ENCODE results near the gene AHNAK. TPM values are rescaled to one million over a fixed set of nuclear protein-coding genes. Genes with fewer than 3 reads are reported as not detected.

Gene AHNAK
- total RNA-seq, 1 experiment from 2014 or later, result 184 TPM

DNA sequence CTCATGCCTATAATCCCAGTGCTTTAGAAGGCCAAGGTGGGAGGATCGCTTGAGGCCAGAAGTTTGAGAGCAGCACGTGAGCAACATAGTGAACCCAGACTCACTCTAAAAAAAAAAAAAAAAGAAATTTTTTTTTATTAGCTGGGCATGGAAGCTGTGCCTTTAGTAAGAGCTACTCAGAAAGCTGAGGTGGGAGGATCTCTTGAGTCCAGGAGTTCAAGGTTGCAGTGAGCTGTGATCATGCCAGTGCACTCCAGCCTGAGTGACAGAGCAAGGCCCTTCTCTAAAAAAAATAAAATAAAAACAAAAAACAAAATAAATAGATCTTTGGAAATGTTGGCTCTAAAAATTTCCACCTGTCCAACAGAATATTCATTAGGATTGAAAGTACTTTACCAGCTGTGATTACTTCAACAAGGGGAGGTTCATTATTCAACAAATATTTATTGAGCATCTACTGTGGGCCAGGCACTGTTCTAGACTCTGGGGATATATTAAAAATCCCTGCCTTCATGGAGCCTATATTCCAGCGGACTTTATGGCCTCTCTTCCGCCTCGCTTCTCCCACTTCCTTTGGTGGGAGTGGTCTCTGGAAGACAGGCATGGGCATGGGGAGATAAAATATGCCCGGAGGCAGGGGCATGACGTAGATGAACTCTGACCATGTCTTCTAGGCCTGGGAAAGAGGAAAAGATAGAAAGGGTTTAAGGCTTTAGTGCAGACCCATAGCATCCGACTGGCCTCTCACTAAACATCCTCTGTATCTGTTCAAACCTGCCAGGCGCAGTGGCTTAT is 47.9 kb downstream of the AHNAK start:
- no peak for DNase-seq (ENCODE audit: low read depth)

DNA sequence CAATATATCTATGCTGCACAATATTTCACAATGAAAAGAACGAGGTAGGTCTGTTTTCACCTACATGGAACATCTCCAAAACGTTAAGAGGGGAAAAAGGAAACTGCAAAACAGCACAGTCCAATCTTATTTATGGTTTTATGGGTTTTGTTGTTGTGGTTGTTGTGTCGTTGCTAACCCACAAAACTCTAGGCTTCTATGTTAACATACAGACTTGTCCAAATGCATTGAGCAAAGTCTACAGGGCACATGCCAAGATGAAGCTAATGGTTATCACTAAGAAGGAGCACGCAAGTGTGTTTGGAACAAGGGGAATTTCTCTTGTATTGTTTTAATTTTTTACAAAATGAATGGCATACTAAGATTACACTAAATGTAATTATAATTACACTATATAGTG is 48.6 kb downstream of the AHNAK start:
- DNase-seq (ENCODE audit: low read depth), result no peak

DNA sequence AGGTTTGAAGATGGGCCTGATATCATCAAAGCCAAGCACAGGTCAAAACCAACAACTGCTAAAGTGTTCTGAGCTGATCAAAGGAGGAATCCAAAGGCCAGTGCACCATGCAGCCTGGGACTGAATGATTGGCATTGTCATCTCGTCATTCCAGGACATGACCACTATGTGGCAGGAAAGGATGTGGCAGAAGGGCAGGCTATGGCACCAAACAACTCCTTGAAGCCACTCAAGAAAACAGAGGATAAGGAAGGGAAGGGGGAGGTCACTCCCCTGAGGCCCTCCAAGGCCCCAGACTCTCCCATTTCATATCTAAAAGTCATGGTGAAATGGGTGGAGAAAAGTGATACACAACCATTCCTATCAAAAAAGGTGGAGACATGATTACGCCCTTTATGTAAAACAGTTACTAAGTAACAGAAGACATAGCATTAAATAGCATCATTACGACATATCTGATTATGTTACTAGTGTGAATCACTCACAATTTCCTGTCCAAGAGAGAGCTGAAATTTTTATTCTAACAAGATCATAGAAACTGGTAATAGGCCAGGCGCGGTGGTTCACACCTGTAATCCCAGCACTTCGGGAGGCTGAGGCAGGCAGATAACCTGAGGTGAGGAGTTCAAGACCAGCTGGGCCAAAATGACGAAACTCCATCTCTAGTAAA is 49.3 kb downstream of the AHNAK start:
- DNase-seq (ENCODE audit: low read depth), result peak; percentile 67

DNA sequence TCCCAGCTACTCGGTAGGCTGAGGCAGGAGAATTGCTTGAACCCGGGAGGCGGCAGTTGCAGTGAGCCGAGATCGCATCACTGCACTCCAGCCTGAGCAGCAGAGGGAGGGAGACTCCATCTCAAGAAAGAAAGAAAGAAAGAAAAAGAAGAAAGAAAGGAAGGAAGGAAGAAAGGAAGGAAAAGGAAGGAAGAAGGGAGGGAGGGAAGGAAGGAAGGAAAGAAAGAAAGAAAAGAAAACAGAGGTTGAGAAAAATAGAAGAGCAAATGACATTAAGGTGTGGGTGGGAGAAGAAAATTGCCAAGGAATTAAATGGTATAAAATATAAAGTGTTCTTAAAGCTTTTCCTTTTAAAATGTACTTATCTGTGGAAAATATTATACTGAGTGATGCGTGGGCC is 49.9 kb downstream of the AHNAK start:
- DNase-seq (ENCODE audit: low read depth), result no peak

DNA sequence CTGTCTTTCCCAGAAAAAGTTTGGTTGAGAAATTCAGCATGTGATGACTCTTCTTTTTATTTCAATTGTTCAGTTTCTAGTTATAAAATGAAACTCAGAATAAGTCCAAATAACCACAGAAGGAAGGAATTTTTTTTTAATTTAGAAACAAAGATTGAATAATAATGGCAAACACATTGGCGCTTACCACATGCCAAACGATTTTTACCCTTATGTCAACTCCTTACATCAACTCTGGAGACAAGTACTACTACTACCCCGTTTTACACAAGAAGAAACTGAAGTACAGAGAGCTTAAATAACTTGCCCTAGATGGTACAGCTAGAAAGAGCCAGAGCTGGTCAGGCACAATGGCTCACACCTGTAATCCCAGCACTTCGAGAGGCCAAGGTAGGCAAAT is 52.4 kb downstream of the AHNAK start:
- DNase-seq (ENCODE audit: low read depth), result no peak

DNA sequence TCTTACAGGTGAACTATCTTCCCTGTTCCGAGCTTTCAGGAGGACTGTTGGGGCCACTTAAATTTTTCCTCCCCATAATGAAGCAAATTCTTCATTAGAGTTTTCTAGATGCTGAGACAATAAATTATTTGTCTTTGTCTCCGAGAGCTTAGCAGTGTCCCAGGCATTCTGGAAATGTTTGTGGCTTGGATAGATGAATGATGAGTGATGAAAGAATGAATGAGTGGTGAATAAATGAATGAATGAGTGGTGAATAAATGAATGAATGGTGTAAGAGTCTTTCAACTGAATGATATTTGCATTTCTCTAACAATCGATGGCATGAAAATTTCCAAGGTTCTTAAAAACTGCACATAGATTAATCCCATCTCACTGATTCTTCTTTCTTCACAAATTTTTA is 52.8 kb downstream of the AHNAK start:
- DNase-seq (ENCODE audit: low read depth), result no peak

DNA sequence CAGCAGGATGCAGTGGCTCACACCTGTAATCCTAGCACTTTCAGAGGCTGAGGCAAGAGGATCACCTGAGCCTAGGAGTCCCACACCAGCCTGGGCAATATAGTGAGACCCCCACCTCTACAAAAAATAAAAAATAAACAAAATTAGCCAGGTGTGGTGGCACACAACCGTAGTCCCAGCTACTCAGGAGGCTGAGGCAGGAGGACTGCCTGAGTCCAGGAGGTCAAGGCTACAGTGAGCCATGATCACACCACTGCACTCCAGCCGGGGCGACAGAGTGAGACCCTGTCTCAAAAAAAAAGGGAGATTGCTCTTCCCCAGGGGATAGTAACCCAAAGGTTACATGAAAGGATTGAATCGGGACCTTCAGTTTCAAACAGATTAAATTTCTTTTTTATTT is 54.0 kb downstream of the AHNAK start:
- no peak for DNase-seq (ENCODE audit: low read depth)

DNA sequence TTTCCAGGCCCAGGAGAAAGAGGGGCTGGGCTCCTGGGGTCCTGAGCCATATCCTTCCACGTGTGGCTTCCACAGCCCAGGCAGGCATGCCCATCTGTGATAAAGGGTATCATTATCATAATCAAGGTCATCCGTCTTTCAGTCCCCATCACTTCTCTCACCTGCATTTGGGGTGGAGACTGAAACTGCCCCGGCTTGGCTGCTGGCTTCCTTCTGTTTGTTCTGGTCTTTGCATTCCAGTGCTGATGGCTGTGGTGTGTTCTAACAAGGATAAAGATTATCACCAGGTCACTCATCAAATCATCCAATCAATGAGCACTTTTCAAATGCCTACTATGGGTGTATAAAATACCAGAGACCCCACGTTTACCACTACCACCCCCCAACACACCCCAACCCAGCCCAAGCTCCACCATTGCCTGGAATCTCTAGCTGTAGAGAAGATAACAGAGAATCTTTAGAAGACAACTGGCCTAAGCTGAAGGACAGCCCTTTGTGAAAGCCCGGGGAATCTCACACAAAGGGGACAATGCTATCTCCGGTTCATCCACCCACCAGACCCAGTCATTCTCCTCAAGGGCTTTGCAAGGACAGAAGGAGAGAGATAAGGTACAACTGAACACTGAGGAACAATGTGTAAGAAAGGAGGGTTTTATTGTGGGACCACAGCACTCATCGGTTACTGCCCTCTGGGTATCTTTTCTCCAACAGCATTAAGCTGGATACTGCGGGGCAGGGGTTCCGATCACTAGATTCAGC is 54.9 kb downstream of the AHNAK start:
- no peak for DNase-seq (ENCODE audit: low read depth)

DNA sequence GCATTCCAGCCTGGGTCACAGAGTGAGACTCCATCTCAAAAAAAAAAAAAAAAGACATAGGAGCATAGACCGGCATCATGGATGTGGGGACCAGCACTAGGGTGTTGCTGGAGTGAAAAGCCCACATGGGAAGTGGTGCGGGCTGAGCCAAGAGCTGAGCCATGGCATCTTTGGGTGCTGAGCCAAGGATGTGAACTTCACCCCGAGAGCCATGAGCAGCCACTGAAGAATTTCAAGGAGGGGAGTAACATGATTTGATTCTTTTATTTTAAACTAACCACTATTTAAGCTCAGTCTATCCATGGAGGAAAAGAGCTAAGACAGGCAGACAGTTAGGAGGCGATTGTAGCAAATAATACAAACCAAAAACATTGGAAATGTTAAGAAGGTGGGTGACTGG is 57.4 kb downstream of the AHNAK start:
- DNase-seq (ENCODE audit: low read depth), result no peak

DNA sequence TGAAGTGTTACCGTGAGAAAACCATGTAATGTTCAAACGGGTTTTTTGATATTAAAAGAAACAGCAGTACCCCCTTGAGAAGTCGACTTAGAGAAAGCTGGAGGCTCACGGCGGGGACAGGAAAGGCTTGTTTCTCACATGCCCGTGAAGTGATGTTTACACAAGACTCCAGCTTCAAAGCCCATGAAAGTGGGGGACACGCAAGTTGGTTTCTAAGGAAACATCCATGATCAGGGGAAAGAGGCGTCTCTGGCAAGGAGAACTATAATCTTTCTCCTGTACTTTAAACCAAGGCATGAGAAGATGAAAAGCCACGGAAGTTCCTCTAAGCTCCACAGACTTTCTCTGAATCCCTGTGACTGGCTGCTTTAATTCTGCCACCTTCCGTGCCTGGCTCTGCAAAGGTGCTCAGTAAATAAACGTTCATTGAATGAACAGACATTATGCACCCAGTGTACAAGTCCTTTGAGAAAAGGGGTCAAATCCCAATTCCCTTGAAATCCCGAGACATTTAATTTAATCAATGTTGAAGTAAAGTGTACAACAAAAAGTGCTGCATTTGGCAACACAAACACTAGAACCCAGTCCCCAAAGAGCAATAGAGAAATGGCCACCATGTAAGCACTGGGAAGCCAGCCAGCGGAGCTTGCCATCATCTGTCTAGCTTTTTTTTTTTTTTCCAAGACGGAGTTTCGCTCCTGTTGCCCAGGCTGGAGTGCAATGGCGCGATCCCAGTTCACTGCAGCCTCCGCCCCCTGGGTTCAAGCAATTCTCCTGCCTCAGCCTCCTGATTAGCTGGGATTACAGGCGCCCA is 58.7 kb downstream of the AHNAK start:
- DNase-seq (ENCODE audit: low read depth), result no peak

DNA sequence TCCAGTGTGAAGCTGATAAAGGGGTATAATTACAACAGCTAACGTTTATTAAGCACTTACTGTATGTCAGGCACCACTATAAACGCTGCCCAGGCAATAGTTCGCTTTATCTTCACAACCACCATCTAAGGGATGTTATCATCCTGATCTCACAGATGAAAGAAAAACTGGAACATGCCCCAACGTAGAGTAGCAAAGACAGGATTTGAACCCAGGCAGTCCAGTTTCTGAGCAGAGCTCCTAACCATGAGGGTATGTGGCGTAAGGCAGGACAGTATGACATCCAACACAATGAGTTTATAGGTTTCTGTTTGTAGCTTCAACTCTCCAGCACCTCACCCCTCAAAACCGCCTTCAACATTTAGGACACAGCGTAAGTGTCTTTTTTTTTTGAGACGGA is 59.5 kb downstream of the AHNAK start:
- DNase-seq (ENCODE audit: low read depth), result no peak

DNA sequence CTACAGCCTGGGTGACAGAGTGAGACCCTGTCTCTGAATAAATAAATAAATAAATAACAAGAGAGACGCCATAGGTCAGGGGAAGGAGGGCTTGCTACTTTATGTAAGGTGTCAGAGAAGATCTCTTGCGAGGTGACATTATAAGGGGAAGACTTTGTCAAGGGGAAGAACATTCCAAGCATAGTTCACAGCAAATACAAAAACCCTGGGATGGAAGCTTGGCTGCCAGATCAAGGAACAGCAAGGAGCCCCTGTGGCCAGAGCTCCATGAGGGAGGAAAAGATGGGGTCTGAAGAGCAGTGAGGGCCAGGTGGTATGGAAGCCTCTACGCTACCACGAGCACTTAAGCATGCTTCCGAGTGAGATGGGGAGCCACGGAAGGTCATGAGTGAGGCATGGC is 62.3 kb downstream of the AHNAK start:
- no peak for DNase-seq (ENCODE audit: low read depth)

DNA sequence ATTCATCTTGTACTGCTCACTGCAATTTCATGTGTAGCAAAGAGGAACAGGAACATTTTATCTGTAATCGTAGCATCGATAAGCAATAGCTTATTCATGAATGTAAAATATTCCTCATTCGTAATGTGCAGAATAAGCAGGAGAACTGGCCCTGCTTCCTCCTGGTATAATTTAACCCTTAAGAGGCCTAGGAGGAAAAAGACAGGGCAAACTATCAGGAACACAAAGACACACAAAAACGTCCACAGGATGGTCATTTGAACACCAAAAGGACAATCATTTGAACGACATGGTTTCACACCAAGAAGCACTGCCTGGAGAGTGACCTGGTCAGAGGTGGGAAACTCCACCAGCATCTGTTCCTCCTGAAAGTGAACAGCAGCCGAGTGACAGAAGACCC is 63.9 kb downstream of the AHNAK start:
- DNase-seq (ENCODE audit: low read depth), result no peak

DNA sequence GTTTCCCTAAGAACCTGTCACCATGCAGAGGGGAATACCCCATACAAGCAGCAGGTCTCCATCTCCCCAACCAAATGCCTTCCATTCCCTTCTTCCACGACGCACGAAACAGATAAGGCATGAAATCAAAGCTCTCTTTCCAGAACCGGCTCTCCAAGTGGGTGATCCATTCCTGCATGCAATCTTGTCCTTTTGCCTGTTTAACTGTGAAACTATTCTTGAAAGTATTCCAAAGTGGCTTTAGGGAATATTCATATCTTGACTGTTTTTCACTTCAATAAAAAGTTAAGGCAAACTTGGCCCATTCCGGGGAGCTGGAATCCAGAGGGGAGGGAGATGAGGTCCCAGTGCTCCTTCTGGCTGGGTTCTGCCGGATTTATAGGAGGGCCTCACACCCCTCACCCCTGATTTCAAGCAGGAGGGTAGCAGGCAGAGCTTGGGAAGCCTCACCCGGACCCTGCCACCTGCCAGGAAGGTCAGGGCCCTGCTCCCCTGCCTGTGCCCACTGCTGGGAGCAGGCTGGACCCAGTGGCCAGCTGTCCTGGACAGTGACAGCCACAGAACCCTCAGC is 66.9 kb downstream of the AHNAK start:
- DNase-seq (ENCODE audit: low read depth), result no peak

DNA sequence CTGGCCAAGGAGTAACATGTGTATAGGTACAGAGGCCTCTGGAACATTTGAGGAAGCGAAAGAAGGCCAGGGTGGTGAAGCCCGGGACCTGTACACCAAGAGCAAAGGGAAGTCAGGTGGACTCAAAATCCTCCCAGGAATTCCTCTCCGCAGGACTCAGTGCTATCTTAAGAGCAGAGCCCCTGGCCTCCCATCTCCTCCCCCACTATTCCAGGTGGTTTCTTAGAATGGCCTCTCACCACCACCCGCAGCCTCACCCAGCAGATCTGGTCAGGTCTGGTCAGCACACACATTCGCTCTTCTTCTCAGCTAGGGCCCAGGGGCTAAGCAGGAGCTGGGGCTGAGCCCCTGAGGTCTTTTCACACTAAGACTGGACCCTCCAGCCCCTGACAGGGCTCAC is 68.7 kb downstream of the AHNAK start:
- no peak for DNase-seq (ENCODE audit: low read depth)

DNA sequence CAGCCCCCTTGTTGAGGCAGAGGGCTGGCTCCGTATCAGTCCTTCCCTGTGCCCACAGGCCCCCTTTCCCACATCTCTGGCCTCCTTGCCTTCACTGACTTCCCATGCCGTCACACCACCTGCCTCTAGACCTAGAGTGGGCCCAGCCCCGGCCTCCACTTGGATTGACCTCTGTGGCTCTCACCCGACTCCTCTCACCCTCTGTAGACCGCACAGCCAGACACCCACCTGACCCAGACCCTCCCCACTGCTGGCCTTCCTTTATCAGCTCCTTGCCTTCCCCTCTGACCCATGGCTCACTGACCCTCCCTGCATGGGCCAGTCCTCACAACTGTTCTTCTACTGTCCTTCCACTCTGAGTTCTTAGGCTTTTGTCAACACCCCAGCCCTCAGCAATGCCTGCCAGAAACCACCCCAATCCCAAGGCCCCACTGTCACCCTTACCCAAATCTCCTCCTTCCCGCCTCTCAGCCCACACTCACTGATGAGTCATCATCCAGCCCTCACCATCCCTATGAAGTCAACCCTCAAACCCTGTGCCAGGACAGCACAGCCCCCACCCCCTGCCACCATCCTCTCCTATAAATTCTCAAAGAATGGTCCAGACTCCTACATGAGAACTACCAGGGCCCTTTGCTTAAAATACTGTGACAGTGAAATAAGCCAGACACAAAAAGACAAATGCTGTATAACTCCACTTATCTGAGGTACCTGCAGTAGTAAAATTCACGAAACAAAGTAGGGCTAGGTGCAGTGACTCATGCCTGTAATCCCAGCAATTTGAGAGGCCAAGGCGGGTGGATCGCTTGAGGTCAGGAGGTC is 74.3 kb downstream of the AHNAK start:
- peak; percentile 80 for DNase-seq (ENCODE audit: low read depth)

DNA sequence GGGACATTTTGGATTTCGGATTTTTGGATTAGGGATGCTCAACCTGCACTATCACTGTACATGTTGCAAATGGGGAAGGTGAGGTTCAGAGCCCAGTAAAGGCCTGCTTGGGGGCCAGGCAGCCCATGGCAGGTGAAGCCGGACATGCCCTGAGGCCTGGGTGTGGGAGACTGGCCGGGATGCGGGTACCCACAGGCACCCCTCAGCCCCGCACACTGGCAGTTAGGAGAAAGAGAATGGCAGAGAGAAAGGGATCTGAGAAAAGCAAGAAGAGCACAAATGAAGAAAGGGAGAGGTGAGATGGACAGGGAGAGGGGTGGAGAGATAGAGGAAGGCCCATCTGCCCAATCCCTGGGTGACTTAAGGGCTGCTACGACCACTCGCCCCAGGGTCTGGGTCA is 75.0 kb downstream of the AHNAK start:
- no peak for DNase-seq (ENCODE audit: low read depth)

DNA sequence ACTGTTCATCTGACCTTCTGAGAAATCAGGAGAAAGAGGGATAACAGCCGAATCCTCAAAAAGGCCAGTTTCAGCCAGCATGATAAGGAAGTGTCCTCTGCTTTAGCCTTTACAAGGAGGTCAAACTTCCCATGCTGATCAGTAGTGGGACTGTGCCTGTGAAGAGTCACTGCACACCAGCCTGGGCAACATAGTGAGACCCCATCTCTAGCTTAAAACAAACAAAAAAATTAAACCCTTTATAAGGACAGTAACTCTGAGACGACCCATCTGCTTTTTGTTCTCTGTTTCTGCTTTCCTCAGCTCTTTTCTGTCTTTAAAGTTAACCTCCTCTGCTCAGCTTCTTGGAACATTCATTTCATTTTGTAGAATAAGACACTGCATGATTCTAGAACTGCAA is 78.0 kb downstream of the AHNAK start:
- no peak for DNase-seq (ENCODE audit: low read depth)

DNA sequence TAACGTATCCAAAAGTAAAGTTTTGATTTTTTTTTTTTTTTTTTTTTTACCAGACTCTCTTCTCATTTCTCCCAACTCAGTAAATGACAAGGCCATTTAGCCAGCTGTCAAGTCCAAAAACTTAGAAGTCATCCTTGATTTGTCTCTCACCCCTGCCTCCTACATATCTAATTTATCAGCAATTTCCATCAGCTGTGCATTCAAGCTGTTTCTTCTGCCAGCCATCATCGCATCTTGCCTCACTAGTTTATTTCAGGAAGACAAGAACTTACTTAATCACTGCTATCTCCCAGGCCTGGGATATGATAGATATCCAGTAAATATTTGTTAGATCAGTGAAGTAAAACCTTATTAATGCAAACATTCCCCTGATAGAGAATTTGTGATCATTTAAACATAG is 80.2 kb downstream of the AHNAK start:
- DNase-seq (ENCODE audit: low read depth), result no peak

DNA sequence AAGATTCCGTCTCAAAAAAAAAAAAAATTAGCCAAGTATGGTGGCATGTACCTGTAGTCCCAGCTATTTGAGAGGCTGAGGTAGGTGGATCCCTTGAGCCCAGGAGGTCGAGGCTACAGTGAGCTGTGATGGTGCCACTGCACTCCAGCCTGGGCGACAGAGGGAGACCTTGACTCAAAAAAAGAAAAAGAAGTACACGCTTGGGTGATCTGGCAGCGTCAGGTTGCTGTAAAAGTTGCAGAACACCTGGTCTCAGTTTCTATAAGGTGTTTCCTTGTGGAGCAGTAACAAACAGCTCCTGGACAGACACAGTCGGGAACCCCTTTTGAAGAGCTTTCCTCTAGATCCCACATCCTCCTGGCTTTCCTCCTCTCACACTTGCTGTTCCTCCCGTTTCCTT is 82.0 kb downstream of the AHNAK start:
- DNase-seq (ENCODE audit: low read depth), result no peak

DNA sequence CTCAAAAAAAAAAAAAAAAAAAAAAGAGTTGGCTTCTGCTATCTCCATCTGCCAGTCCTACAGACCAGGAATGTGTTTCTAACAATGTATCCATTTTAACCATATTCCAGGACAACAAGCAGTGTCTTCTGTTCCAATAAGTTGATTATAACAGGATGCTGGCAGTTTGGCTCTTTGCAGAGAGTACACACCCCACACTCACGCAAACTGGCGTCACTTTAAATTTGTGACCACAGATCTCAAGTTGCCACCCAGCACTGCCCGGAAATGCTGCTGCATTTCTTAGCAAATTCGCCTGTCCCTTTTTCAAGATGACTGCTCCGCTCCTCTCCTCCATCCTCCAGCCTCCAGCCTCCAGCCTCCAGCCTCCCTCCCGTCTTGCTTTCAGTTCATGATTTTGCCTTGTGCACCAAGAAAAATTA is 83.5 kb downstream of the AHNAK start:
- DNase-seq (ENCODE audit: low read depth), result peak; percentile 72
